Astrocyte of the cerebellum (primary cell): Measurements from ENCODE around the gene ITIH2.
"Not testable (repeated sequence)": the region's sequence is repeated elsewhere in the genome, so short reads cannot be mapped to it uniquely, and the experiment has no call there.

Experiments
- DNase-seq: peaks from one replicate; pipeline ENCODE4 v3.0.0-alpha.2; 2011; ENCODE audit warnings: low read depth
- H3K4me3 ChIP-seq: 2 replicates; pipeline ENCODE4 v1.5.1; 2011; ENCODE audit warnings: mild to moderate bottlenecking, low read depth, low read length, moderate library complexity
- CTCF ChIP-seq: IDR thresholded peaks from 2 replicates; pipeline ENCODE4 v1.5.1; 2012; ENCODE audit warnings: low read length, low read depth, moderate library complexity, mild to moderate bottlenecking; ENCODE audit errors: missing control alignments
- in situ Hi-C: cut with HindIII; loops from 2 replicates; pipeline ENCODE4 v1.10.0; 2017; ENCODE audit warnings: low sequenced_read_pairs

Gene ITIH2

GRCh38 chr10:7666253-7667023 lies 36.7 kb upstream of the ITIH2 start, which contains the start of gene ITIH5:
TSS of gene ITIH5 (minus strand) at chr10:7666966. CDS start at chr10:7666892, 74 bp downstream.
- H3K4me3 ChIP-seq: peak within 1 kb of the TSS; percentile 42
- DNase-seq: no peak
- in situ Hi-C loops: no loop called here
- TF ChIP-seq CTCF: no peak

- no peak for DNase-seq
- TF ChIP-seq CTCF: no peak
- H3K4me3 ChIP-seq: no peak overlapping the region
- in situ Hi-C loops: no loop called here
Measured at GRCh38 chr10:7667262-7668141, 35.6 kb upstream of the ITIH2 start.

GRCh38 chr10:7670157-7670556 lies 33.0 kb upstream of the ITIH2 start:
- in situ Hi-C loops: no loop called here
- H3K4me3 ChIP-seq: no peak overlapping the region
- no peak for DNase-seq
- TF ChIP-seq CTCF: no peak

GRCh38 chr10:7672341-7673134 lies 30.6 kb upstream of the ITIH2 start:
- no peak for DNase-seq
- in situ Hi-C loops: no loop called here
- H3K4me3 ChIP-seq: no peak overlapping the region
- TF ChIP-seq CTCF: no peak

GRCh38 chr10:7679256-7679655 lies 23.9 kb upstream of the ITIH2 start:
- in situ Hi-C loops: no loop called here
- TF ChIP-seq CTCF: no peak
- no peak for DNase-seq
- H3K4me3 ChIP-seq: no peak overlapping the region

- DNase-seq, H3K4me3 ChIP-seq, in situ Hi-C loops: not testable (repeated sequence)
Measured at GRCh38 chr10:7680078-7680477, 23.0 kb upstream of the ITIH2 start.
